HG03439 (cell line): ENCODE results near the gene RAX2.
"Not testable (repeated sequence)": the region's sequence is repeated elsewhere in the genome, so short reads cannot be mapped to it uniquely, and the experiment has no call there.

ENCODE experiments used
- ATAC-seq: cut with Tn5 transposase; IDR thresholded peaks from one replicate; pipeline ENCODE4 v1.9.1; 2021; ENCODE audit warnings: mild to moderate bottlenecking, moderate library complexity; ENCODE audit not compliant: unreplicated experiment

The RAX2 gene

GRCh38 chr19:3771906-3772455 is at the start of gene RAX2:
Gene RAX2, minus strand, starts transcription at chr19:3772228. Its CDS starts 486 bp downstream, at chr19:3771742.
- ATAC-seq: no peak

DNA sequence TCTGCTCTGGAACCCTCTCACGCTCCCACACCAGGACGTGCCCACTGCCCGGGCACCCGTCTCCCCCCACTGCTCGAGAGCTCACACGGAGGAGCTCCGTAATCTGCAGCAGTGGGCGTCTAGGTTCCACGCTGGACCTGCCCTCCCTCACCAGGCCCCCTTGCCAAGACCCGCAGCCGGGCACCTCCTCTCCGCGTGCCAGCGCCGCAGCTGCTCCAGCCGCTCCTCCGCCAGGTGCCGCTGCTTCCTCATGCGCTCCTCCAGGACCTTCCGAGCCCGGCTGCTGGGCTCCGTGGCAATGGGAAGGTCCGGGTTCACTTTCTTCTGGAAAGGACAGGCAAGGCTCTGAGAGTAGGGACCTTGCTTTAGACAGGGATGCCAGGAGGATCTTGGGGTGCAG is 49.1 kb upstream of the RAX2 start:
- ATAC-seq: no peak

DNA sequence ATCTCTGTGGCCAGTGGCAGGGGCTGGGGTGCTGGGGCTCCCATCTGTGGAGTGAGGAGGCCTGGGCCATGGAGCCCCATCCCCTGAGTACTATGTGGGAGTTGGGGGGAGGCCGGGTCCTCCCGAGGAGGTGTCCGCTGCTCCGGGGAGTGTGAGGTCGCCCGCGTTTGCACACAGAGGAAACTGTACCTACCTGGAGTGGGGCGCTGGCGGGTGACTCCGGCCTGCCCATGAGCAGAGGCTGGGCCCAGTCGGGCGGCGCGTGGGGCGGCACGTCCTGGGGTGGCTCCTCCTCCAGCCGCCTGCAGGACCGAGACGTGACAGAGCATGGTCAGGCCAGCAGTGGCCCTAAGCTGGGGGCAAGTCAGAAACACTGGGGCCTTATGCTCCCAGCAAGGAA is 48.0 kb upstream of the RAX2 start:
- no peak for ATAC-seq

DNA sequence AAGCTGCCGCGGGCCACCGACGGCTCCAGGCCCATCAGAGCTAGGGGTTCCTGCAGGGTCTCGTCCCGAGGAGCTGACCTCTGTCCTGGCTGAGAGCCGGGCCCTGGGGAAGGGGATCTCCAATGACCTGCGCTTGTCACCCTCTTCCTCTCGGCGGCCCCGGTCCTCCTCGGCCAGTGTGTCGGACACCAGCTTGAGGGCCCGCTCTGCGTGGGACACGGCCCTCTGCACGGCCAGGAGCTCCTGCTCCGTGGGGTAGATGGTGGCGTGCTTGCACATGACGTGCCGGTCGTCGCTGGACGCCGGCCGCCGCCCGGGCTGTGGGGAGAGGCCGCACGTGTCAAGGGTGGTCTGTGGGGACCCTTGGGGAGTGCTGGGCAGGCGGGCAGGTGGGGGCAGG is 46.9 kb upstream of the RAX2 start:
- ATAC-seq: no peak

- ATAC-seq: no peak
Measured at GRCh38 chr19:3818466-3818865, 46.4 kb upstream of the RAX2 start.

DNA sequence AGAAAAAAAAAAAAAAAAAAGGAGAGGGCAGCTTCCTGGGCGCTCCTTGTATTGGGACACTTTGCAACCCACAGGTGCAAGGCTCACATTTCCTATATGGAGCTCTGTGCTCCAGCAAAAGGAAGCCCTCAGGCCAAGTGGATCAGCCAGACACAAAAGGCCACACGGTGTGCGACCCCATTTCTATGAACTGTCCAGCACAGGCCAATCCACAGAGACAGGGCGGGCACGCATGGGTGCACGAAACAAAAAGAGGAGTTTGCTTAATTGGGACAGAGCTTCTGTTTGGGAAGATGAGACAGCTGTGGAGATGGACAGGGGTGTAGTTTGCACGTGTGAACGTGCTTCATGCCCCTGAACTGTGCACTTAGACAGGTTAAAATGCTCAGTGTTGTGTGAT is 45.7 kb upstream of the RAX2 start:
- ATAC-seq: no peak

GRCh38 chr19:3816566-3817218 is 44.7 kb upstream of the RAX2 start:
- no peak for ATAC-seq

- not testable (repeated sequence) for ATAC-seq
Measured at GRCh38 chr19:3816148-3816547, 44.1 kb upstream of the RAX2 start.

DNA sequence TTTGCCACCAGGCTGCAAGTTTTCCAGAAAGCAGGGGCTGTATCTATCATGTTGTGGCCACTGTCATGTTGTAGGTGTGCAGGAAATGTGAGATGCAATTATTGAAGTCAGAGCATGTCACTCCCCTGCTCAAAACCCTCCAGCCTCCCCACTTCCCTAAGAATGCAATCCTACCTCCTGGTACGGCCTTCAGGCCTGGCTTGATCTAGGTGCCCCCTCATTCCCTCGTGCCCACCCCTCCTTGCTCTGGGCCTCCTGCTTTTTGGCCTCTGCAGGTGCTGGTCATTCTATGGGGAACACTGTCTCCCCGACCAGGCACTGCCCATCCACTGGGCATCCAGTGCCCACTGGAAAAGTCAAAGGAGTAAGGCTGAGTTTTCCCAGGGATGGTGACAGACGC is 42.6 kb upstream of the RAX2 start:
- no peak for ATAC-seq

GRCh38 chr19:3813473-3814392 is 41.7 kb upstream of the RAX2 start:
- ATAC-seq: no peak

GRCh38 chr19:3810708-3811355 is 38.8 kb upstream of the RAX2 start:
- ATAC-seq: no peak

DNA sequence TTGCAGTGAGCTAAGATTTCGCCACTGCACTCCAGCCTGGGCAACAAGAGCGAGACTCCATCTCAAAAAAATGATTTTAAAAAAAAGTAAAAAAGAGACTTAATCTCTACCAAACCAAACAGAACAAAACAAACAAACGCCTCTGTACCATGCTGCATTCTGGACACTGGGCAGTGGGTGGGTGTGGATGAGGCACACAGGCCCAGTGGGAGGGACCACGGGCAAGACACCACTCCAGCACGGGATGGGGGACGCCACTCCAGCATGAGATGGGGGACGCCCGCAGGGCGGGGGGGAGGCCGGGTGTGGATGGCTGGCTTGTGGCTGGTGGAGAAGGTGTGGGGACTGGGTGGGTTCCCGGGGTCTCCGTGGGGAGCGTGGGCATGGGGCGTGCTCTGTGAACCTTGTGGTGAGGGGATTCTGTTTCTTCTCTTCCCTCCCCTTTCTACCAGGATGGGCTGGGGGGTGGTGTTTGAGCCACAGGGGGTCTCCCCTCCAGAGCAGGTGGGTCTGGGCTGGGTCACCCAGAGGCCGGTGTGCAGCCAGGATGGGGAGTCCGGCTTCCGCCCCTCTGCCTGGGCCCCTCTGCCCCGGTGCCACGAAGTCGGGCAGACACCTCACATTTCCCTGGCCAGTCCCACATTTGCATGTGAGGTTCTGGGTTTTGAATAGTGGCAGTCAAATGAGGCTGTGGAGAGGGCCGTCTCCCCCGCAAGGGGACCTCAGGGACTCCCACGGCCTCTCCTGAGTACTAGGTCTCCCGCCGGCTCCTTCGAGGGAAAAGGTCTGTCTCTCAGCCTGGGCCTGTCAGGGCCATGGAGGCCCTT is 38.1 kb upstream of the RAX2 start:
- ATAC-seq: peak; percentile 58

DNA sequence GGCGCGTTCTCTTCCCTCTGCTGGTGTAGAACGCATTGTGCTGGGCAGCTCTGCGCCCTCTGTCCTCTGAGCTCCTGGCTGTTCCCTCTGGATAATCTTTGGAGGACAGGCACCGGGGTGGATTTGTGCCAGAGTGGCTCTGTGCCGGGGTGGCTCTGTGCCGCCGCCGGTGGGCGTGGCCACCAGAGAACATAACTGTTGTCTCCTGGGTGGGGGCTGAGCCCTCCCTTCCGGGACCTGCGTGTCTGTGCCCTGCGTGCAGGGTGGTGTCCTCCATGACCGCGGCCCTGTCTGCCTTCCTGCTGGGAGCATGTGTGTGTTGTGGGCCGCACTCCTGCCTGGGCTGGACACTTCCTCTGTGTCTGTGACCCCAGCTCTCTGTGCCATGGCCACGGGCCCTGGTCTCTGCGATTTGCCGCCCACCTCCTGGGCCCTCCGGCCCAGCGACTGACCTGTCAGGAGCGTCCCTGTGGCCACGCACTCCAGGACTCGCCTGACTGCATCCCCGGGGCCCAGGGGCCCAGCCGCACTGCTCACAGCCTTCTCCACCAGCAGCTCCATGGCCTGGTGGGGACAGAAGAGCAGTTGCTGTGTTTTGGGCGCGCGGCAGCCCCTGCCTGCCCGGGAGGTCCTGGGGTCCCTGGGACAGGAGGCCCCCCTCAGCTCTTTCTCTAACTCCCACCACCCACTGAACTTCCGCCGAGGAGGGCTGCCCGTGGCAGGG is 36.6 kb upstream of the RAX2 start:
- no peak for ATAC-seq

GRCh38 chr19:3807574-3808354 is 35.7 kb upstream of the RAX2 start:
- no peak for ATAC-seq

GRCh38 chr19:3807131-3807480 is 35.1 kb upstream of the RAX2 start:
- ATAC-seq: no peak

DNA sequence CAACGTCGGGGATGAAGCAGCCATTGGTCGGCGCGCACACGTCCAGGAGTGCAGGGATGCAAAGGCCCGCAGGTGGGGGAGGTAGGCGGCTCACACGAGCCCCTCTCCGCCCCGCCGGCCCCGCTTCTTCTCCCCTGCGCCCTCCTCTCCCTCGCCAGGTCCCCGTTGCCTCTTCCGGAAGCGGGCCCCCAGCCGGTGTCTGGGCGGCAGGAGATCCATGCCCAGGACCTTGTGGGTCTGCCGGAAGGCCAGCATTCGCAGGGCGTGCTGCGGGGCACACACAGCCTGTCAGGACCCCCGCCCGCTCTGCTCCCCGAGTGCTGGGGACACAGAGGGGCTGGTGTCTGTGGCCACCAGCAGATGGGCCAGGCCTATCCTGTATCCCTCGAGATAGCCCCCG is 33.8 kb upstream of the RAX2 start:
- no peak for ATAC-seq

DNA sequence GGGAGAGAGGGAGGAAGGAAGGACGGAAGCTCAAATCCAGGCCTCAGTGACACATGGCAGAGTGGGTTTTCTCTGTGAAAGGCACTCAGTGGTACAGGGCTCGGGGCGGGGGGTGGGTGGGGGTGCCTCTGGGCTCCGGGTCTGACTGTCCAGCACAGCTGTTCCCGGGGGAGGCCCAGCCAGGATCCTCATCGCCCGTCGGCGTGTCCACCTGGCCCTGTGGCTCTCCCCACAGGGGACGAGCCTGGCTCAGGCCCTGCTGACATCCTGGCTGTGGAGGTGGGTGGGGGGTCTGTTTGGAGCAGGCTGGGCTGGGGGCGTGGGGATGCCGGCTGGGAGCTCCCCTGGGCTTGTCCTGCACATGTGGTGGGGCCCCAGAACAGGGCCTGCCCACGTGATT is 32.4 kb upstream of the RAX2 start:
- no peak for ATAC-seq

DNA sequence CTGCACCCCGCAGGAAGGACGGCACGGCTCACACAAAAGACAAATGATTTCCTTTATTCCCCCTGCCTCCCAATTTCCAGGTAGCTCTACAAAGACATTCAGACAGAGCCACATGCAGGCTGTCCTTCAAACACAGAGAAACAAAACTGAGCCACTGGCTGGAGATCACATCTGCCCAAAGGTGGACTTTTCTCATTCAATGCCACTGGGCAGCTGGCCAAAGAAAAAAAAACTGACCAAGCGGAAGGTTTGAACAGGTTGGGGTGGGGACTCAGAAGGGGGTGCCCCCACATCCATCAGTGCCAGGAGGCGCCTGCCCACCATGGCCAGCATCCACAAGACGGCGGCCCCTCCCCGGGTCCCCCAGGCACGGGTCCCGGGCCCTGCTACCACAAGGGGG is 32.0 kb upstream of the RAX2 start:
- ATAC-seq: no peak

- ATAC-seq: no peak
Measured at GRCh38 chr19:3803114-3803888, 31.3 kb upstream of the RAX2 start.
